Sigmoid colon (tissue), 7 donors: ENCODE data around the gene TECRL. TPM values are rescaled to one million over a fixed set of nuclear protein-coding genes. Genes with fewer than 3 reads are reported as not detected.

Experiments
- DNase-seq: peaks from one replicate; pipeline ENCODE4 v3.0.0-alpha.2; 2019
- H3K27ac ChIP-seq, 4 donors: fragments of 200-600 bp; sonication (generic); one replicate each; pipeline ENCODE4 v1.5.1; 2016 to 2019; ENCODE audit warnings: mild to moderate bottlenecking in 1 of 4
- H3K27me3 ChIP-seq, 3 donors: fragments of 200-600 bp; sonication (generic); one replicate each; pipeline ENCODE4 v1.5.1; 2019; ENCODE audit warnings: mild to moderate bottlenecking in 1 of 3
- H3K36me3 ChIP-seq, 4 donors: fragments of 200-600 bp; sonication (generic); one replicate each; pipeline ENCODE4 v1.5.1; 2016 to 2019
- H3K4me1 ChIP-seq, 4 donors: fragments of 200-600 bp; sonication (generic); one replicate each; pipeline ENCODE4 v1.5.1; 2017 to 2019
- H3K4me3 ChIP-seq, 4 donors: fragments of 200-600 bp; sonication (generic); one replicate each; pipeline ENCODE4 v1.5.1; 2017 to 2019; ENCODE audit warnings: mild to moderate bottlenecking in 2 of 4, moderate library complexity in 1 of 4
- H3K9me3 ChIP-seq, 4 donors: fragments of 200-600 bp in 3 of 4; sonication (generic) in 3 of 4; one replicate each; pipeline versions ENCODE4 v1.5.1 to v1.6.1; 2013 to 2019
- CTCF ChIP-seq, 4 experiments: fragments of 450-650 bp in 3 of 4; fragments of 200-600 bp in 1 of 4; IDR thresholded peaks; one replicate each; pipeline ENCODE4 v1.5.1; 2016 to 2019; ENCODE audit warnings: antibody characterized with exemption in 4 of 4, mild to moderate bottlenecking in 3 of 4, moderate library complexity in 2 of 4
- EP300 ChIP-seq, 4 donors: sonication (generic); formaldehyde crosslinking; IDR thresholded peaks; one replicate each; pipeline ENCODE4 v1.6.1; 2017; ENCODE audit warnings: antibody characterized with exemption in 4 of 4
- POLR2A ChIP-seq, 2 donors: fragments of 450-650 bp; IDR thresholded peaks; one replicate each; pipeline ENCODE4 v1.6.1; 2016; ENCODE audit warnings: antibody characterized with exemption in 2 of 2, mild to moderate bottlenecking in 2 of 2, moderate library complexity in 2 of 2
- POLR2AphosphoS5 ChIP-seq, 4 donors: sonication (generic); formaldehyde crosslinking; IDR thresholded peaks; one replicate each; pipeline ENCODE4 v1.6.1; 2017; ENCODE audit warnings: antibody characterized with exemption in 4 of 4
- WGBS, 2 donors: extraction: QIAGEN DNeasy Blood & Tissue Kit; methylation state at CpG; one replicate each; pipeline ENCODE4 v1.1.7; 2013; 5-methylcytosine and 5-hydroxymethylcytosine counted together
- intact Hi-C: fragments of 100-400 bp; cut with DNase I; formaldehyde crosslinking; loops from one replicate; pipeline ENCODE4 v1.15.1; 2023
- polyA plus RNA-seq, 3 donors: library from polyadenylated mRNA; stranded (reverse); fragments of 200-250 nt; gene quantifications; one replicate each; pipeline ENCODE4 v1.2.3, GENCODE V29; 2013
- total RNA-seq, 4 donors: library from RNA; depleted of rRNA; stranded (reverse); fragments of >200 nt; gene quantifications; one replicate each; pipeline ENCODE4 v1.1.0, GENCODE V29; 2016
- donor health status: healthy with polysubstance abuse.
- donor health status: Bipolar disorder and iron deficiency.
- donor health status: healthy.

The TECRL gene
- total RNA-seq (not detected), polyA plus RNA-seq (under 1 TPM; under 0.01 to 0.69 (median 0.06) TPM)

GRCh38 chr4:64409300-64409699, at the start of gene TECRL:
Gene TECRL, minus strand, starts transcription at chr4:64409450. Its CDS starts 99 bp downstream, at chr4:64409351.
- no peaks in the 10 kb centered on the region for H3K36me3 ChIP-seq
- H3K27ac ChIP-seq: no peak within 1 kb of the TSS
- no peak for DNase-seq
- H3K4me1 ChIP-seq: no peaks in the 10 kb centered on the region
- H3K9me3 ChIP-seq: no peaks in the 10 kb centered on the region
- TF ChIP-seq EP300 (IDR thresholded peaks at IDR 0.05): no peak
- no peak for TF ChIP-seq CTCF (IDR thresholded peaks at IDR 0.05)
- TF ChIP-seq POLR2AphosphoS5 (IDR thresholded peaks at IDR 0.05): no peak
- no peak for TF ChIP-seq POLR2A (IDR thresholded peaks at IDR 0.05)
- intact Hi-C loops: no loop called here
- no peak within 1 kb of the TSS for H3K4me3 ChIP-seq
- no peaks in the 10 kb centered on the region for H3K27me3 ChIP-seq
- WGBS, 2 donors: 84 to 91% methylated on average over 4 of the region's 4 CpGs

- TF ChIP-seq CTCF (IDR thresholded peaks at IDR 0.05) (no peak), EP300 (IDR thresholded peaks at IDR 0.05) (no peak), POLR2AphosphoS5 (IDR thresholded peaks at IDR 0.05) (no peak), POLR2A (IDR thresholded peaks at IDR 0.05) (no peak)
- Histone ChIP-seq H3K27ac (no peak overlapping the region), H3K27me3 (no peaks in the 10 kb centered on the region), H3K4me1 (no peaks in the 10 kb centered on the region), H3K4me3 (no peak overlapping the region), H3K36me3 (no peaks in the 10 kb centered on the region), H3K9me3 (peaks cover 0 to 5% (median 2%) of the 10 kb centered on the region in 4 donors)
- intact Hi-C loops: no loop called here
- DNase-seq: no peak
- WGBS, 2 donors: 86 to 91% methylated on average over 10 of the region's 10 CpGs
Measured at GRCh38 chr4:64432674-64433073, 23.4 kb upstream of the TECRL start.

- WGBS, 2 donors: 69 to 80% methylated on average over 6 of the region's 6 CpGs
- intact Hi-C loops: no loop called here
Measured at GRCh38 chr4:64430933-64431332, 21.7 kb upstream of the TECRL start.

GRCh38 chr4:64417974-64418373, 8.7 kb upstream of the TECRL start:
- Histone ChIP-seq H3K27ac (peak overlapping the region in 1 of 4 donors; percentile 30), H3K4me3 (no peak overlapping the region), H3K9me3 (no peaks in the 10 kb centered on the region), H3K4me1 (peaks cover 0 to 19% (median 5%) of the 10 kb centered on the region in 4 donors), H3K27me3 (no peaks in the 10 kb centered on the region), H3K36me3 (no peaks in the 10 kb centered on the region)
- no peak for DNase-seq
- TF ChIP-seq POLR2AphosphoS5 (IDR thresholded peaks at IDR 0.05): no peak
- no peak for TF ChIP-seq EP300 (IDR thresholded peaks at IDR 0.05)
- TF ChIP-seq POLR2A (IDR thresholded peaks at IDR 0.05): no peak
- TF ChIP-seq CTCF (IDR thresholded peaks at IDR 0.05): no peak
- 5 to 23% methylated on average over 1 of the region's 1 CpG for WGBS, 2 donors
- intact Hi-C loops: no loop called here

More at GRCh38 chr4:64430933-64431332, 21.7 kb upstream of the TECRL start:
- TF ChIP-seq POLR2AphosphoS5 (IDR thresholded peaks at IDR 0.05) (no peak), POLR2A (IDR thresholded peaks at IDR 0.05) (no peak), CTCF (IDR thresholded peaks at IDR 0.05) (no peak), EP300 (IDR thresholded peaks at IDR 0.05) (no peak)
- Histone ChIP-seq H3K4me1 (no peaks in the 10 kb centered on the region), H3K9me3 (peaks cover 0 to 5% (median 2%) of the 10 kb centered on the region in 4 donors), H3K27me3 (no peaks in the 10 kb centered on the region), H3K36me3 (no peaks in the 10 kb centered on the region), H3K27ac (no peak overlapping the region), H3K4me3 (no peak overlapping the region)
- no peak for DNase-seq

- no peak overlapping the region for H3K27ac ChIP-seq
- no peak for TF ChIP-seq POLR2AphosphoS5 (IDR thresholded peaks at IDR 0.05)
- TF ChIP-seq CTCF (IDR thresholded peaks at IDR 0.05): no peak
- 68 to 78% methylated on average over 1 of the region's 1 CpG for WGBS, 2 donors
- H3K36me3 ChIP-seq: no peaks in the 10 kb centered on the region
- no peaks in the 10 kb centered on the region for H3K9me3 ChIP-seq
- no peak overlapping the region for H3K4me3 ChIP-seq
- intact Hi-C loops: no loop called here
- no peaks in the 10 kb centered on the region for H3K27me3 ChIP-seq
- DNase-seq: no peak
- no peaks in the 10 kb centered on the region for H3K4me1 ChIP-seq
Measured at GRCh38 chr4:64407000-64407399, 2.2 kb downstream of the TECRL start.
